NCI-H2227 (cell line): ENCODE results near the gene PIK3R6.
"Not testable (repeated sequence)": the region's sequence is repeated elsewhere in the genome, so short reads cannot be mapped to it uniquely, and the experiment has no call there.

ENCODE experiments used
- DNase-seq: peaks from one replicate; lab custom pipeline; 2025; ENCODE audit not compliant: unreplicated experiment; lab: John Stamatoyannopoulos, UW

The PIK3R6 gene

GRCh38 chr17:8894202-8894671, 26.8 kb upstream of the PIK3R6 start:
- DNase-seq, result no peak

GRCh38 chr17:8893621-8894201, 26.2 kb upstream of the PIK3R6 start:
- no peak for DNase-seq

GRCh38 chr17:8893059-8893458, 25.6 kb upstream of the PIK3R6 start:
- no peak for DNase-seq

- no peak for DNase-seq
Observed at GRCh38 chr17:8892338-8892690, 24.8 kb upstream of the PIK3R6 start.

- DNase-seq, result no peak
Observed at GRCh38 chr17:8890671-8891070, 23.2 kb upstream of the PIK3R6 start.

GRCh38 chr17:8889458-8890210, 22.2 kb upstream of the PIK3R6 start:
- no peak for DNase-seq

- DNase-seq, result no peak
Observed at GRCh38 chr17:8888704-8889302, 21.3 kb upstream of the PIK3R6 start.

- no peak for DNase-seq
Observed at GRCh38 chr17:8887834-8888703, 20.6 kb upstream of the PIK3R6 start.

- no peak for DNase-seq
Observed at GRCh38 chr17:8887301-8887700, 19.8 kb upstream of the PIK3R6 start.

- no peak for DNase-seq
Observed at GRCh38 chr17:8885967-8886684, 18.7 kb upstream of the PIK3R6 start.

GRCh38 chr17:8885163-8885966, 17.9 kb upstream of the PIK3R6 start:
- not testable (repeated sequence) for DNase-seq

GRCh38 chr17:8884336-8884990, 17.0 kb upstream of the PIK3R6 start:
- no peak for DNase-seq

GRCh38 chr17:8883353-8883752, 15.9 kb upstream of the PIK3R6 start:
- DNase-seq, result no peak

- no peak for DNase-seq
Observed at GRCh38 chr17:8881606-8882005, 14.1 kb upstream of the PIK3R6 start.

GRCh38 chr17:8880466-8880865, 13.0 kb upstream of the PIK3R6 start:
- DNase-seq, result no peak

- no peak for DNase-seq
Observed at GRCh38 chr17:8879410-8879809, 11.9 kb upstream of the PIK3R6 start.

- no peak for DNase-seq
Observed at GRCh38 chr17:8877984-8878383, 10.5 kb upstream of the PIK3R6 start.

GRCh38 chr17:8875957-8876356, 8.5 kb upstream of the PIK3R6 start:
- no peak for DNase-seq

GRCh38 chr17:8875436-8875835, 8.0 kb upstream of the PIK3R6 start:
- no peak for DNase-seq
